GM11168 (cell line): ENCODE results near the gene MXI1.
"Not testable (repeated sequence)": the region's sequence is repeated elsewhere in the genome, so short reads cannot be mapped to it uniquely, and the experiment has no call there.

Experiments
- in situ Hi-C: fragments of 300-500 bp; cut with MboI; formaldehyde crosslinking; loops from one replicate; pipeline ENCODE4 v1.12.0; 2022; ENCODE audit warnings: low sequenced_read_pairs; ENCODE audit not compliant: unreplicated experiment

The MXI1 gene

DNA sequence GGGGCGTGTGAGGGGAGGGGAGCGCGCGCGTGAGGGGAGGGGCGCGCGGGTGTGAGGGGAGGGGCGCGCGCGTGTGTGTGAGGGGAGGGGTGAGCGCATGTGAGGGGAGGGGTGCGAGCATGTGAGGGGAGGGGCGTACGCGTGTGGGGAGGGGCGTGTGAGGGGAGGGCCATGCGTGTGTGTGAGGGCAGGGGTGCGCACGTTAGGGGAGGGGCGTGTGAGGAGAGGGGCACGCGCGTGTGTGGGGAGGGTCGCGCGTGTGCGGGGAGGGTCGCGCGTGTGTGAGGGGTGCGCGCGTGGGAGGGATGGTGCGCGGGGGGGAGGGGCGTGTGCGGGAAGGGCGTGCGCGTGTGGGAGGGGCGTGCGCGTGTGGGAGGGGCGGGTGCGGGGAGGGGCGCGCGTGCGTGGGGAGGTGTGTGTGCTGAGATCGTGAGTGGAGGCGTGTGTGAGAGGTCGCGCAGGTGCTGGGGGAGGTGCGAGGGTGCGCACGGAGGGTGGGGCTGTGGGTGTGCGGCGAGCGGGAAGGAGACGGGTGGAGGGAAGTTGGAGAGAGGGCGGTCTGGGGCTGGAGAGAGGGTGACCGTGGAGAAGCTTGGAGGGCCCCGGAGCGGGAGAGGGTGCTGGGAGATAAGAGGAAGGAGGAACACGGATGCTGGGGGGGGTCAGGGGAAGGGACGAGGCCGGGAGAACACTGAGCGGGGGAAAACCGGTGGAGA is 19.7 kb downstream of the MXI1 start:
- in situ Hi-C loops: no loop called here

DNA sequence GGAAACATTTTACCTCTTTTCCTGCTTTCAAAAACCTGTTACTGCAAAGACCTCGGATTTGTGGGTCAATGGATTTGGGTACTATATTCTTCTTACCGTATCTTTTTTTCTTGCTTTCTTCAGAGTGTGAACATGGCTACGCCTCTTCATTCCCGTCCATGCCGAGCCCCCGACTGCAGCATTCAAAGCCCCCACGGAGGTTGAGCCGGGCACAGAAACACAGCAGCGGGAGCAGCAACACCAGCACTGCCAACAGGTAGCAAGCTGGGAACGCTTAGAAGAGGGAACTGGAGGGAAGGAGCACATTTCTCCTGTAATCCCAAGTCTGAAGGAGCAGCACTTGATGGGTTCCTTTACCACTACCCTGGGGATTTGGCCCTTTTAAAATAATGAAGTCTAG is 20.7 kb downstream of the MXI1 start:
- in situ Hi-C loops: no loop called here

DNA sequence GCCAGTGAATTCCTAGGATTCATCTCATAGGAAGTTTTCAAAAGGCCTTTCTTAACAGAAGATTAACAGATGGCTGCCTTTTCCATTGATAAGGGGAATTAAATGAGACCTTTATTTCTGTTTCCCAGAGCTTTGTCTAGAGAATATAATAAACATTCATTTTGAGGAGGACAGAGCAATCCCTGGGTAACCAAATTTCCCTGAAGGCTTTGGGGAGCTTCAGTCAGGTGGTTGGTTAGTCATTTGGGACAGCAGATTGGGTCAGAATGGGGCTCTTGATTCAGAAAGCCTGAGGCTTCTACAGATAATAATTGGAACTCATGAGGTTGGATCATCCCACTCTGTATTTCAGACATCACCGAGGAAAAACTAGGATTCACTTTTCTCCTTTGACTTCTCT is 21.8 kb downstream of the MXI1 start:
- in situ Hi-C loops: no loop called here

DNA sequence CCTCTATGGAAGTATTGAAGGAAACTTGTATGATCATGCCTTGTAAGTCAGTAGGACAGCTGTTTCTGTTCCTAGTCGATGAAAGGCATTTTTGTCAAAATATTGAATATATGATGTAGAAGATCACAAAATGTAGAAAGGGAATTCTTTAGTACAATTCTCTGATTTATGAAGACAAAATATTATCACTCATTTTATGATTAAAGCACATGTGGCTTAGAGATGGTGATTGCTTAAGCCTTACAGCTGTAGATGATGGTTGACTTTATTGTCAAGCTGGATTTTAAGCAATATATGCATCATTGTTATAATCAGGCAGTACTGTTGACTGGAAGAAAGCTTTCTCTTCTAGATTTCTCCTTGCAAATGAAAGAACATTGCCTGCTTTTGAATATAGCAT is 26.4 kb downstream of the MXI1 start:
- in situ Hi-C loops: no loop called here

DNA sequence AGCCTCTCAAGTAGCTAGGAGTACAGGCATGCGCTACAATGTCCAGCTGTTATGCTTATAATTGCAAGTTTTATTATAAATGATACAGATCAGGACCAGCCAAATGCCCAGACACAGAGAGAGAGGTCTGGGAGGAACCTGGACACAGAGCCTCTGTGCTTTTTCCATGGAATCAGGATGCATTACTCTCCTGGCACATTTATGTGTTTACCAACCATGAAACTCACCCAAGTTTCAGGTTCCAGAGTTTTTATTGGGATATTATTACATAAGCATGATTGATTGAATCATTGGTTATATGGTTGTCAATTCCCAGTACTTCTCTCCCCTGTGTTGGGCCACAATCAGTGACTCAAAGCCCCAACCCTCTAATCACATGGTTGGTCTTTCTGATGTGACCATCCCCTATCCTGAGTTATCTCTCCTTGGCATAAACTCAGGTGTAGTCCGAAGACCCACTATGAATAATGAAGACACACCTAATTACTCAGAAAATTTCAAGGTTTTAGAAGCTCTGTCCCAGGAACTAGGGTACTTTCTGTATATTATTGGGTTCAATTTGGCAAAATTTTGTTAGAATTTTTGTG is 30.6 kb downstream of the MXI1 start:
- in situ Hi-C loops: no loop called here

DNA sequence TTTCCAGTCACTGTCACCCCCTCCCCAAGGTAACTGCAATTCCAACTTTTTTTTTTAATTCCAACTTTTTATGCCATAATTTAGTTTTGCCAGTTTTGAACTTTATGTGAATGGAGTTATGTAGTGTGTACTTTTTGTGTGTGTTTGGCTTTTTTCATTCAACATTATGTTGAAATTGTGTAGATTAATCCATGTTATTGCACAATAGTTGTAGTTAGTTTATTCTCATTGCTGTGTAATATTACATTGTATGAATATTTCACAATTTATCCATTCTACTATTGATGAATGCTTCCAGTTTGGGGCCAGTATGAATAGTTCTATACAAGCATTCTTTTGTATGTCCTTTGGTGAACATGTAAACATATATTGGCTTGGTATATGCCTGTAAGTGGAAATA is 32.5 kb downstream of the MXI1 start:
- in situ Hi-C loops: no loop called here

DNA sequence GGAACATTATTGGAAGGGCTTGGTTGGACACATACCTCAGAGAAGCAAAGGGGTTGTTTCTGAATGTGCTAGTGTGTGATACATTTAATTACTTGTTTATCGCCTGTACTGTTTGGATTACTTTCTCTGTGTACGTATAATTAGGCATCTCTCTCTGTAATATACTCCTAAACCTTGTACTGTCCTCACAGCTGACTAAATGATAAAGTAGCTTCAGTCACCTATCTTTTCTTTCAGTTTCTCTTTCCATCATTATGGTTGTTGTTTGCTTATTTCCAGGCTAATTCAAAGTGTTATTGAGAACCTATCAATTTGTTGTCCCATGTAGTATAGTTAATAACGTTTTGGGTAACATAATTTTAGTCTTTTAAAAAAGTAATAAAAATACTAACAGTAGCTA is 34.0 kb downstream of the MXI1 start:
- in situ Hi-C loops: no loop called here

DNA sequence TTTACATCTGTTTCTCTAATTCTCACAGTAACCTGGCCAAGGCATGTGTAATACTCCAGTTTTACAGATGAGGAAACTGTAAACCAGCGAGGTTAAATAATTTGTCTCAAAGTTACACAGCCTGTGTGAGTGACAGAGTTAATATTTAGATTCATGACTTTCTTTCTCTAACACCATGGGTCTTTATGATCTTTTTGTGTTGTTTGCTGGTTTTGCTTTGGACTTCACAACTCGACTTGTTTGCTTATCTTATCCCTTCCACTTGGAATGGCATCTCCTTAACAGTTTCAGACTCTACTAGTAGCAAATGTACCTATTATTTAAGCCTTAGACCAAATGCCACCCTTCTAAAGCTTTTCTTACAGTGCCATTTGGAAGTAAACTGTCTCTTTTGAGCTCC is 34.4 kb downstream of the MXI1 start:
- in situ Hi-C loops: no loop called here

DNA sequence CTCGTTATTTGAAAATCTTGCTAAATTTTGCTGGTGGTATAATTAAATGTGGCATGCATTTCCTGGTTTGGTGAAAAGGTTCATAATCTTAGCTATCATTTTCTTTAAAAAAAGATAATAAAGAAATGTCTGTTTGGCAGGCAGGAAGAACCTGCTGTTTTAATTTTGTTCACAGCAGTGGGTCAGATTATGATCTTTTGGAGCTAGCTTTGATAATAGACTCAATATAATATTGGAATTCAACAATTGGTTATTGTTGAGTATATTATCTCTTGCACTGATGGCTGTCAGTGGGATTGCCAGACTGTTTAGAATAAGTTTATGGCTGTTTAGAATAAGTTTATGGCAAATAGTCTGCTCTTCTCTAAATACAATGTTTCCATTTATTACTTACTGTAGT is 35.1 kb downstream of the MXI1 start:
- in situ Hi-C loops: no loop called here

DNA sequence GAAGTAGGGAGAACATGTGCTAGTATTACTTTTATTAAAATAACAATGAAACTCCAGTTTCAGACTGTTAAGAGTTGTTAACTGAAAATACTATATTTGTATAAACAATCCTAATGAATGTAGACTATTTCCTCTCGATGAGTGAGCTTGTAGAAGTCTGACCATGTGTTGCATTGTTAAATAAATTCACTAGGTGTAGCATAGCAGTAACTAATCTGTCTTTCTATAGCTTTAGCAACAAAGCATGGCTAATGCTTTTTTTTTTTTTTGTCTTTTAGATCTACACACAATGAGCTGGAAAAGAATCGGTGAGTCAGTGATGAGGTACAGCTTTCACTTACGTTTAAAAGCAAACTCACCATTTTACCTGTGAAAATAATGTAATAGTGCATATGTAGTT is 37.1 kb downstream of the MXI1 start:
- in situ Hi-C loops: no loop called here

DNA sequence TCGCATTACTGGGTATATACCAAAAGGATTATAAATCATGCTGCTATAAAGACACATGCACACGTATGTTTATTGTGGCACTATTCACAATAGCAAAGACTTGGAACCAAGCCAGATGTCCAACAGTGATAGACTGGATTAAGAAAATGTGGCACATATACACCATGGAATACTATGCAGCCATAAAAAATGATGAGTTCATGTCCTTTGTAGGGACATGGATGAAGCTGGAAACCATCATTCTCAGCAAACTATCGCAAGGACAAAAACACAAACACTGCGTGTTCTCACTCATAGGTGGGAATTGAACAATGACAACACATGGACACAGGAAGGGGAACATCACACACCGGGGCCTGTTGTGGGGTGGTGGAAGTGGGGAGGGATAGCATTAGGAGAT is 40.4 kb downstream of the MXI1 start:
- in situ Hi-C loops: not testable (repeated sequence)

DNA sequence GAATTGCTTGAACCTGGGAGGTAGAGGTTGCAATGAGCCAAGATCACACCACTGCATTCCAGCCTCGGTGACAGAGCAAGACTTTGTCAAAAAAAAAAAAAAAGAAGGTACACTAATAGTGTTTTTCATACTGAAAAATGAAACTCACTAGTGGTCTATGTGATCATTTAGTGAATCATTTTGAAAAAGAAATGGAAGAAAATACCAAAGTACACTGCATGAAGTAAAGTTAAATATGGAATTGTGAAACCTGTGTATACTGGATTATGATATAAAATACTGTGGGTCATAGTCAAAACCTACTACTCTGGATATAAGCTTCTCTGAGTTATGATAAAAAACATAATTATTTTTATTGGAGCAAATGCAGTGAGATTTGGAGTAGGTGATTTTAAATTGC is 42.1 kb downstream of the MXI1 start:
- in situ Hi-C loops: not testable (repeated sequence)

DNA sequence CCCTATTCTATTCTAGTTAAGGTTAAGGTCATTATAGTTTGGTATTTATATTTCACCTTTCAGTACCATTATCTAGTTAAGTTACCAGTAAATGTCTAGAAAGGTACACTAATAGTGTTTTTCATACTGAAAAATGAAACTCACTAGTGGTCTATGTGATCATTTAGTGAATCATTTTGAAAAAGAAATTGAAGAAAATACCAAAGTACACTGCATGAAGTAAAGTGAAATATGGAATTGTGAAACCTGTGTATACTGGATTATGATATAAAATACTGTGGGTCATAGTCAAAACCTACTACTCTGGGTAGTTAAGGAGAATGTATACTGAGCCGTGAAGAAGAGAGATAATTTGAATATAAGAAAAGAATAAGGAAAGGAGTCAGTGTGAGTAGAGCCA is 44.0 kb downstream of the MXI1 start:
- in situ Hi-C loops: not testable (repeated sequence)

DNA sequence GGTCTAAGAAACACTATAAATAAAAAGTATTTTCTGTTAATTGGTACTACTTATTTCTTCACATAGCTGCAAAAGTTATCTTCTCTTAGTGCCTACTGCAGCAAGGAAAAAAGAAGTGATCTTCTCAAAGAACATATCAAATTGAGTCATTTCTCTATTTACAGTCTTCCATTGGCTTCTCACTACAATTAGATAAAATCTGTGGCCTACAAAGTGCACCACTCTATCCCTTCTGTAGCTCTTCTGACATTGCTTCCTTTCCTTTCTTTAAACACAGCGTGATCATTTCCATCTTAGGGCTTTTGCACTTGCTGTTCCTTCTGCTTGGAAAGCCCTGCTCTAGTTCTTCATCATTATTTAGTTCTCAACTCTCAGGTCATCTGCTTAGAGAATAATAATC is 44.7 kb downstream of the MXI1 start:
- in situ Hi-C loops: no loop called here

DNA sequence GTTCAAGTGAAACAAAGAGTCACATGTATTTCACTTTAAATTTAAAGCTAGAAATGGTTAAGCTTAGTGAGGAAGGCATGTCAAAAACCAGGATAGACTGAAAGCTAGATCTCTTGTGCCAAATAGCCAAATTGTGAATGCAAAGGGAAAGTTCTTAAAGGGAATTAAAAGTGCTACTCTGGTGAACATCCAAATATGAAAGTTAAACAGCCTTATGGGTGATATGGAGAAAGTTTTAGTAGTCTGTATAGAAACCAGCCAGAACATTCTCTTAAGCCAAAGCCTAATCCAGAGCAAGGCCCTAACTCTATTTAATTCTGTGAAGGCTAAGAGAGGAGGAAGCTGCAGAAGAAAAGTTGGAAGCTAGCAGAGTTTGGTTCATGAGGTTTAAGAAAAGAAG is 47.1 kb downstream of the MXI1 start:
- in situ Hi-C loops: no loop called here

DNA sequence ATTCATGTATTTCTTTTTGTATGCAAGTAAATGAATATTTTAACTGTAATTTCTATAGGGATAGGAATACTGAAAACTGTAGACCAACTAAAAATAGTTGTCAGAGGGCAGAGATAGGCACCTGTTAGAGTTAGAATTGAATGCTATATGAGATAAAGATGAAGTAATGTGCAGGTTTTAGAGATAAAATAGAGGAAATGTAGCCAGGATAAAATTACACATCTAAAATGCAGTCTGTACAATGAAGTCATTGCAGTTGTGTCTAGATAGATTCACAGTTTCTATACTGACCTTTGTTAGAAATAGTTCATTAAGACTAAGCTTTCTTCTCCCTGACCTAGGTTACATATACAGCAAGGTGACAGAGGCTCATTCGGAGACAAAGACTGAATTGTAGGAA is 51.1 kb downstream of the MXI1 start:
- in situ Hi-C loops: no loop called here

DNA sequence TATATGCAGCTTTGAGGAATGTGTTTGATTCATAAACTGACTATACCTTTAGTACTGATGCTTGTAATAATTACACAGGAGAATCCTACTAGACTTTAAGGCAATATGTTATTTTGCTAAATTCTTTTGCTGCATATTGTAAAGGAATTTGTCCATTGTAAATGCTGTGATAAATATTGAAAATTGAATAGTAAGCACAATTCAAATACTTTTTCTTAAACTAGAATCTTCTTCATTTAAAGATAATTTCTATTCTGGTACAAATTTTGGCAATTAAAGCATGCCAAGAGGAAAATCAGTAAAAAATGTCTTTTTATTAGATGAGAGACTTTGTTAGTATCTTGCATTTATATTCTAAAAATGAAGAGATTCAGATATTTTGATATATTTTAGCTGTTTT is 51.9 kb downstream of the MXI1 start:
- in situ Hi-C loops: no loop called here

DNA sequence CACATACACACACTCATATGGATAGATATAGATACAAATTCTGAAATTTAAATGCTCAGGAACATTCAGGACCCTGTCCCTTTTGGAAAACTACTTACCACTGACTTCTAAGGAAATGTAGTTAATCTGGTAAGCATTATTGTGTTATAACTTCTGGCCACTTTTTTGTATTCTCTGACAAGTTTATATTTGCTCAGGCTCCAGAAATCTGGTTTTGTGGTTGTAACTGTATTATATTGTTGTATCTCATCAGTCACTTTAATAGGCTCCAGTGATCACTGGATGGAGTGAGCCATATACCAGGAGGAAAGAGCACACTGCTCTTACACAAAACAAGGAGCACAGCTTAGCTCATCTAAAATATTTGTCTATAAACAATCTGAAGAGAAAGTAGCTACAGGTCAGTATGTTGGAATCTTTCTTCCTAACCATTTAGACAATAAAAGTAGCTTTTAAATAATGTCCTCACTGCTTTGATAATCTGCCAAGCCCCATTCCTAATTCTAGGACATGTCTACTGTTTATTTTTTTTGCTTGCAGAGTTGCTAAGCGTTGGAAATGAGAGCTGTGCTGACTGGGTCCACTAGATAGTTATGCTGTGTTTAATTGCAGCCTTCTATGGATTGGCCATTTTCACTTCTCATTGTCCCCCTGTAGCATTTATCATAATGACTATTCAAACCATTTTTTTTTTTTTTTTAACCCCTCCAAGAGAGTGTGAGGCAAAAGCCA is 53.5 kb downstream of the MXI1 start:
- in situ Hi-C loops: no loop called here

DNA sequence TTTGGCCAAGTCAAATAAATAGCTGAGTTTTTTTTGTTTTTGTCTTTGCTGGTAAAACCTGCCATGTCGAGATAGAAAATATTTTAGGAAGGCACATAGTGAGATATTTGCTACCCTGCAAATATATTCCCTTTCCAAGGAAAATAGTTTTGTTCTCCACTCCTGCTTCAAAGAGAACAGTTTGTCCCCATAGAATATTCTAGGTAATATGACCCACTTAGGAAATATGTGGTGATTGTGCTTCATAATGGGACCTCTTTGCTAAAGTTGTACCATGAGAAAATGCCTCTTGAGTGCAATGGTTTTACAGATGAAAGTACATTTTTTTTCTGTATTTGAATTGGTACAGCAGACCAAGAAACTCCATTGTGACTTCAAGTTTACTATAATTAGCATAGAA is 55.8 kb downstream of the MXI1 start:
- in situ Hi-C loops: no loop called here

DNA sequence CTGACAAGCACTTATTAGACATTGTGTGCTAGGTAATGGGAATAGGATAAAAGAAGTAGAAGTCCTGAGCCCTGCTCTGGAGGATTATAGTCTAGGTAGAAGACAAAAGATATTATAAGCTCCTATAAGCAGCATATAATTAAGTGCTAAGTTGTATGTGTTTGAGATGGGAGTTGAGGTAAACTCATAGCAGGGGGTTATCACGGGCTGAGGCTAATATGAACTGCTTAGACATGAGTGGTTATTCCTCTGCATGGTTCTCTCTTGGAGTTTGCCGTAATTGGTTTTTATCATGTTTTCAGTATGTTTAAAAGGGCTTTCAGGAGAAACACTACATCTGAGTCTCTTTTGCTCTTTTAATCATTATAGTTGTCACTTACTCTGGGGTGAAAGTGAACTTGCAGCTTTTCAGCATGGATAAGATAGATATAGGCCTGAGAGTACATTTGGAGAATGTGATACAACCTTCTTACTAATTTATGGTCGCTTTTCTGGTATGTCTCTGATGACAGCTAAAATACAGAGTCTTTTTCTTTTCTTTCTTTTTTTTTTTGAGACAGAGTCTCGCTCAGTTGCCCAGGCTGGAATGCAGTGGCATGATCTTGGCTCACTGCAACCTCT is 58.3 kb downstream of the MXI1 start:
- in situ Hi-C loops: no loop called here

DNA sequence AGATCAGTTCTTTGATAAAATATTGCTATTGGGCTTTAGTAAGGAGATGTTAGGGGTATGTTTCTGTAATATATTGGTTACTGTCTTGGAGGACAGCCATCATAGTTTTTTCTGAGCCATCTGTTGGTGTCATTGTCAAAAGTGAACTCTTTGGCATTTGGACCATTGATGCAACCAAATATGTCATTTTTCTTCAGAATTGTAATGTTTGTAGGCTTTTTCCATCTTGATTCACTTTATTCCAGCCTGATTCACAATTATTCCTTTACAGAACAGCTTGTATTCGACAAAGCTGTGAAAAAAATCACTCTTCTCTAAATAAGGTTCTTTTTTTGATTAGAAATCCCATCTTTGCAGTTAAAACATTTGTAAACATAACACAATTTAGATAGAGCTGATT is 59.9 kb downstream of the MXI1 start:
- in situ Hi-C loops: no loop called here
